Effector memory CD4-positive, alpha-beta T cell (primary cell): ENCODE data around the gene VPS39.

Experiments used
- DNase-seq, 3 donors: peaks; one replicate each; pipeline ENCODE4 v3.0.0-alpha.2; 2020
- H3K27ac ChIP-seq: 2 replicates; pipeline ENCODE4 v1.7.0; 2013; ENCODE audit warnings: mild to moderate bottlenecking, low read length, moderate library complexity; ENCODE audit not compliant: insufficient read depth, poor library complexity, severe bottlenecking
- H3K27me3 ChIP-seq: replicated peaks from 2 replicates; pipeline ENCODE4 v1.7.0; 2013; ENCODE audit warnings: mild to moderate bottlenecking, low read length; ENCODE audit not compliant: insufficient read depth, control insufficient read depth, poor library complexity, severe bottlenecking
- H3K36me3 ChIP-seq: 2 replicates; pipeline ENCODE4 v1.7.0; 2013; ENCODE audit warnings: mild to moderate bottlenecking, low read length, moderate library complexity; ENCODE audit not compliant: control insufficient read depth, insufficient read depth
- H3K4me1 ChIP-seq: 2 replicates; pipeline ENCODE4 v1.7.0; 2013; ENCODE audit warnings: low read length, mild to moderate bottlenecking; ENCODE audit not compliant: control insufficient read depth, insufficient read depth, poor library complexity, severe bottlenecking
- H3K4me3 ChIP-seq: 2 replicates; pipeline ENCODE4 v1.7.0; 2013; ENCODE audit warnings: low read length, low read depth, mild to moderate bottlenecking; ENCODE audit not compliant: insufficient read depth, poor library complexity, severe bottlenecking
- H3K9me3 ChIP-seq: 2 replicates; pipeline ENCODE4 v1.7.0; 2013; ENCODE audit warnings: mild to moderate bottlenecking, low read length, moderate library complexity; ENCODE audit not compliant: control insufficient read depth

Gene VPS39

DNA sequence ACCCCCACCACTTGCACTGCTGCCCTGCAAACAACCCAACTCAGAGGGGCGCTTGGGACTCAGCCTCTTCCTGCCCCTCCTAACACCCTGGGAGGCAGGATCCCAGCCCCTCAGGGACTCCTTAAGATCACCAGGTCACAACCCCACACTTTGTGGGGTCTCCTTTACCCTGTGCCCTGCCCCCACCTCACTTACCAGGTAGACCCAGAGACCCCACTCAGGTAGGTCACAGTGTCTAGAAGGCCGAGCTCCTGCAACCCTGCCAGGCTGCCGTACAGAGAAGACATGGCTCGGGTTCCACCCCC is 60.7 kb downstream of the VPS39 start:
- H3K9me3 ChIP-seq: no peaks in the 10 kb centered on the region
- no peak overlapping the region for H3K27ac ChIP-seq
- H3K4me1 ChIP-seq: no peaks in the 10 kb centered on the region
- no peaks in the 10 kb centered on the region for H3K27me3 ChIP-seq
- no peak for DNase-seq
- no peaks in the 10 kb centered on the region for H3K36me3 ChIP-seq
- H3K4me3 ChIP-seq: no peak overlapping the region

DNA sequence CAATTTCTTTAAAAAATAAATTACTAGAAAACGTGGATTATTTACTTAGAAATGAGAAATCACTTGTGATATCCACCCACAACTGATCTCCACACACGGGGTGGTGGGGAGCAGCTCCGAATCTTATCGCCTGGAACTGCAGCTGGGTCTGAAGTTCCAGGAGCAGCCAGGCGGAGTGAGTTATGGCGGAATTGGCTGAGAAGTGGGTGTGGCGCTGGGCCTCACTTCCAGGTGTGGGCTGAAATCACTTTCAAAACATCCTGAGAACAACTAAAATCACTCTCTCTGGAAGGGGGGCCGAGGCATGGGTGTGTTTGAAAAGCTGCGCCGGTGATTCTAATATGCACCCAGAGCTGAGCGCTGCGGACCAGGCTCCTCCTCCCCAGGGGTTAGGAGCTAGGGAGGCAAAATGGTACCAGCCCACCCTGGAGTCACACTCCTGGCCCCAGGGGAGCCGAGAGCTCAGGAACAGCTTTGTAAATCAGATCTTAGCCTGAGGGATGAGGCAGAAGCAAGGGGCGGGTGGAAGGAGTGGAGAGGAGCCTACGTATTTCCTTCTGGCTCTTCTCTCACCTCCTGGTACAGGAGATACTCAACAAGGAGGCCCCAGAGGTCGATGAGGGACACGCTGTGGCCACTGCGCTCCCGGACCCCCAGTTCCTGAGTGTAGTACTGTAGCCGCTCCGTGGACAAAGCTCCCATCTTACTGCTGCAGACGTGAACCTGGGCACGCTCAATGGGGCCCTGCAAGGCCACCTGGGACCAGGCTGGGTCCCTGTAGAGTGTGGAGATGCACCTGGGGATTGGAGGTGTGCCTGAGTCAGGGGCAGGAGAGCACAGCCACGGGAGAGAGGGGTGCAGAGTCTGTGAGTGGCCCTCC is 61.3 kb downstream of the VPS39 start:
- Histone ChIP-seq H3K27me3 (no peaks in the 10 kb centered on the region), H3K4me3 (no peak overlapping the region), H3K9me3 (no peaks in the 10 kb centered on the region), H3K36me3 (no peaks in the 10 kb centered on the region), H3K4me1 (no peaks in the 10 kb centered on the region), H3K27ac (no peak overlapping the region)
- no peak for DNase-seq

DNA sequence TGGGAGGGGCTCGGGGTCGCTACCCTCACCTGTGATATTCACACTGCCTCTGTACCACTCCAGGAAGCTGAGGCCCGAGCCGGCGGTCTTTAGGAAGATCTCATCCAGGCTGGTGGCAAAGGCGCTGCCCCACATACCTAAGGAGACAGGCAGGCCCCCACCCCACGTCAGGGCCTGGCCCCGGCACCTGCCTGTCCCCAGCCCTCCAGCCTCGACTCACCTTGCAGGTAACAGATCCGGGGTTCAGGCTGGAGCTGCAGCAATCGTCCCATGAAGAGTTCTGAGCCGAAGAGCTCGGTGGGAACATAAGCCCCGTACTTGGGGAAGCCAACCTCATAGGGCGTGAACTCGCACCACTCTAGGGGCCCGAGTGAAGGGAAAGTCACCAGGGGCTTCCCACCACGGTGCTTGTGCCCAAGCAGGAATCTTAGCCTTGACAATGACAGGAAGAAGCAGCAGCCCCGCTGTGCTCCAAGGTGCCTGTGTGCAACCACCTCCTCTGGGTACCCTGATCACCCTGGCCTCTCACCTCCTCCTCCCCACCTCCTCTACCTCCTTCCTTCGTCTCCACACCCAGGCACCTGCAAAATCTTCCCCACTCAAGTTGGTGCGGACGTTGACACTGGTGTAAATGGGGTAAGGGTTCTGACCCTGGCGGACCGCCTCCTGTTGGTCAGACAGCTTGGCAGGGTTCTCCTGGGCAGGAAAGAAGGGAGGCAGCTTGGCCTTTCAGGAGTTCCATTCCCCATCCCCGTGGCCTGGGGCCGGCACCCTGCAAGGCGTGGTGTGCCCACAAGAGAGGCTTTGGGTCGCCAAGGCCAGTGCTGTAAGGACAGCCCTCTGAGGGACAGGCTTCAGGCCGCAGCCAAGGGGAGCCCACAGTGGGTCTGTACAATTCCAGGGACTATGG is 62.3 kb downstream of the VPS39 start:
- Histone ChIP-seq H3K4me1 (no peaks in the 10 kb centered on the region), H3K27ac (no peak overlapping the region), H3K27me3 (no peaks in the 10 kb centered on the region), H3K9me3 (no peaks in the 10 kb centered on the region), H3K36me3 (no peaks in the 10 kb centered on the region), H3K4me3 (no peak overlapping the region)
- no peak for DNase-seq

DNA sequence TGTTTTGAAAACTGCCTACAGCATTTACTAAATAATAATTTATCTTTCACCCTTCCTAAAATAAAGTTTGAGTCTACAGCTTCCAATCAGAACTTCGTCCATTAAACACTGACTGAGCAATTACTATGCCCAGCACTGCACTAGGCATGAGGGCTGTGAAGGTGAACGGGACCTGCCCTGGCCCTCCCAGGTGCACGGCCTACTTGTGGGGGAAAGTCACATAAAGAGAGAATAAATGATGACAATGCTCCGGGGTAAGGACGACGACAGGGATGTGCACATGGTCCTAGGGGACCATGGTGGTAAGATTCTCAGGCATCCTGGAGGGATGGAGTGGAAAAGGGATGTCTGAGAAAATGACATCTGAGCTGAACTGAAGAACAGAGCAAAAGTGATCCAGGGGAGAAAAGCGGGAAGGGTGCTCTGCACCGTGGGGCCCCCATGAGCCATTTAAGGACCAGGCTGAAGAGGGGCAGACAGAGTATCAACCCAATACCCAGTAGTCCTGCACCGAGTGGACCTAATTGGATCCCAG is 63.2 kb downstream of the VPS39 start:
- no peak for DNase-seq
- Histone ChIP-seq H3K36me3 (no peaks in the 10 kb centered on the region), H3K4me1 (no peaks in the 10 kb centered on the region), H3K4me3 (no peak overlapping the region), H3K9me3 (no peaks in the 10 kb centered on the region), H3K27me3 (no peaks in the 10 kb centered on the region), H3K27ac (no peak overlapping the region)

DNA sequence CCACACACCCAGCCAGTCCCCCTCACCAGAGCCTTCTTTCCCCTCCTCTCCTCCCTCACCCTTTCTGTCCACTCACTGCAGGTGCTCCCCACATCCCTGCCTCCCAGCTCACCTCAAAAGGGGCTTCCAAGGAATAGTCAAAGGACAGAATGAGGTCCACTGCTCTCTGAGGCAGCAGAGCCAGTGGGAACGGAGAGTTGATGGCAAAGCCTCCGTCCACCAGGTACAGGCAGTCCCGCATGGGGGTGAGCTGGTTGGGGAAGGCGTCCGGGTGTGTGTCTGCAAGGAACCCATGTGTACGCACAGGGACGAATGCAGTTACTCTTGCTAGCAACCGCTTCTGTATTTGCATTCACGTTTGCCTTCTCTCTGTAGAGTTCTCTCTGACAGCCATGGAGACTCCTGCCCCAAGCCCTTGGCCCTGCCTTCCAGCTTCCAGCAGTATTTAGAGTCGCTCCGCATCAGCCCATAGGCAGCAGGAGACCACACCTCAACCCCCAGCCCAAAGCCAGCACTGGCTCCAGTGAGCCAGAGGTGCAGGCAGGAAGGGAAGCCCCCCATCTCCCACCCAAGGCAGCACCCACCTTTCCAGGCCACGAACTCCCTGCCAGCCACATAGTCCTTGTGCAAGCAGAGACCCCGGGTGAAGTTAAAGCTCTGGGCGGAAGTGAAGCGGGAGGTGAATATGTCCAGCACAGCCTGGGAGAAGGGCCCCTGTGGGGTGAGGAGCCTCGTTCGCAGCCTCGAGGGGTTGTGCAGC is 64.1 kb downstream of the VPS39 start:
- no peak for DNase-seq
- Histone ChIP-seq H3K27me3 (no peaks in the 10 kb centered on the region), H3K9me3 (no peaks in the 10 kb centered on the region), H3K36me3 (no peaks in the 10 kb centered on the region), H3K4me1 (no peaks in the 10 kb centered on the region), H3K27ac (no peak overlapping the region), H3K4me3 (no peak overlapping the region)

DNA sequence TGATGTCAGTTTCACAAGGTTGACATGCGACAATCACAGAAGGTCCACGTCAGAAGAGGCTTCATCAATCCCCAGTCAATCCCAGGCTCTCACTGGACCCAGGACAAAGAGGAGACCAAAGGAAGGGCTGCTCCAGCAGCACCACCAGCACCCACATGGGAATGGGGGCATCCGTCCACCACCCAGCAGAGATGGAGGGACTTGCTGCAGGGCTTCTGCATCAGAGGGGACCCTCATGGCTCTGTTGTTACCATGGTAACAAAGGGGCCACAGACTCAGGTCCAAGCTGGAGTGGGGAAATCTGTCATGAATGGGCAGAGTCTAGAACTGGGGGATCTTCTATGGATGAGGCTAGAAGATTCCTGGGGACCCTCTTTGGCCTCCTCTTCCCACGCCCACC is 64.7 kb downstream of the VPS39 start:
- Histone ChIP-seq H3K4me3 (no peak overlapping the region), H3K4me1 (no peaks in the 10 kb centered on the region), H3K27ac (no peak overlapping the region), H3K36me3 (no peaks in the 10 kb centered on the region), H3K9me3 (no peaks in the 10 kb centered on the region), H3K27me3 (no peaks in the 10 kb centered on the region)
- DNase-seq: no peak

DNA sequence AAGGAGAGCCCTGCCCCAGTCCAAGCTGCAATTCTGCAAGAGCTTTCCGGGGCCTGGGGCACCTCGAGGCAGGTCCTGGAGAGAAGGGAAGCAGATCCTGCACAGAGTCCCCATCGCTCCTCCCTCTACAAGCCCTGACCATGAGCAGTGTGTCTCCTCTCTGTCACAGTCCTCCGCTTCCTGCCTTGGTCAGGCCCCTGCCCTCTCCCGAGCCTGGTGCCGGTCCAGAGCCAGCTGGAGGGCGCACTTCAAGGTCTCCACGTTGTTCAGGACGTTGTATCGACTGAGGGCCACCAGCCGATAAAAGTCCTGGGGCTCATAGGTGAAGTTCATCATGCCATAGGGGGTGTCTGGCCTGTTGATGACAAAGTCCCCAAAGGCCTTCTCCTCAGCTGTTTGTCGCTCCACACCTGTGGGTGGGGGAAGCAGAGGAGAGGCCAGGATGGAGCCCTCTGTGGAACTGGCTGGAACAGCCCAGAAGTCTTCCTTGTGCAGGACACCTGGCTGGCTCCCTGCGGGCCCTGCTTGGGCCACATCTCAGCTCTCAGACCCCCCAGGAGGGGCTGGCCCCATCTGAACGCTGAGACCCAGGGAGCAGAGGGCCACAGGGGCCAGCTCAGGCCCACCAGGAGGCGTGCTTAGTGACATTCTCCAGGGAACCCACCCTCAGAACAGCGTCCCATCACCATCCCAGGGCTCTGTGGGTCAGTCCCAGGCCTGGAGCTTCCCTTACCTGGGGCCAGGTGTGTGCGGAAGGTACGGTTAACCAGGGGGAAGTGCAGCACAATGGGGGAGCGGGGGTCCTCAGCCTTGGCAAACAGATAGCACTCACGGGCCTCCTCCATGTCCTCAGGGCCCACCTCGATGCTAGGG is 66.1 kb downstream of the VPS39 start:
- no peaks in the 10 kb centered on the region for H3K9me3 ChIP-seq
- no peak overlapping the region for H3K27ac ChIP-seq
- no peak overlapping the region for H3K4me3 ChIP-seq
- no peaks in the 10 kb centered on the region for H3K4me1 ChIP-seq
- no peak for DNase-seq
- no peaks in the 10 kb centered on the region for H3K27me3 ChIP-seq
- no peaks in the 10 kb centered on the region for H3K36me3 ChIP-seq

DNA sequence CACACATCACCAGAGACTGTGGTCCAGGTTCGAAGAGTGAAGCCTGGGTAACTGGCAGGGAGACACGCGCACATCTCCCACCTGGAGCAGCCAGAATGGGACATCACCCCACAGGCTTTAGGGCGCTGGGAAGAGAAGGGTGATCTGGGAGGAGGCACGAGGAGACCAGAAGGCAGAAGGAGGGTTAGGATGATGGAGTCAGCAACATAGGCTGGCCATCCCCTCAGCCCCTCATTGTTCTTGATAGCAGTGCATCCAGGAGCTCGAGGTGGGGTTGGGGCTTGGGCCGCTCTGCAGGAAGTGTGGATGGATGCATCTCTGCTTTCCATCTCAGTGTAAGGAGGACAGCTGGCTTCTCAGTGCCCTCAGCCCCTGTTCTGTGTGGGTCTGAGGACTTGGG is 66.9 kb downstream of the VPS39 start:
- H3K4me1 ChIP-seq: no peaks in the 10 kb centered on the region
- no peaks in the 10 kb centered on the region for H3K36me3 ChIP-seq
- H3K27me3 ChIP-seq: no peaks in the 10 kb centered on the region
- no peak overlapping the region for H3K27ac ChIP-seq
- no peak overlapping the region for H3K4me3 ChIP-seq
- DNase-seq: no peak
- H3K9me3 ChIP-seq: no peaks in the 10 kb centered on the region

DNA sequence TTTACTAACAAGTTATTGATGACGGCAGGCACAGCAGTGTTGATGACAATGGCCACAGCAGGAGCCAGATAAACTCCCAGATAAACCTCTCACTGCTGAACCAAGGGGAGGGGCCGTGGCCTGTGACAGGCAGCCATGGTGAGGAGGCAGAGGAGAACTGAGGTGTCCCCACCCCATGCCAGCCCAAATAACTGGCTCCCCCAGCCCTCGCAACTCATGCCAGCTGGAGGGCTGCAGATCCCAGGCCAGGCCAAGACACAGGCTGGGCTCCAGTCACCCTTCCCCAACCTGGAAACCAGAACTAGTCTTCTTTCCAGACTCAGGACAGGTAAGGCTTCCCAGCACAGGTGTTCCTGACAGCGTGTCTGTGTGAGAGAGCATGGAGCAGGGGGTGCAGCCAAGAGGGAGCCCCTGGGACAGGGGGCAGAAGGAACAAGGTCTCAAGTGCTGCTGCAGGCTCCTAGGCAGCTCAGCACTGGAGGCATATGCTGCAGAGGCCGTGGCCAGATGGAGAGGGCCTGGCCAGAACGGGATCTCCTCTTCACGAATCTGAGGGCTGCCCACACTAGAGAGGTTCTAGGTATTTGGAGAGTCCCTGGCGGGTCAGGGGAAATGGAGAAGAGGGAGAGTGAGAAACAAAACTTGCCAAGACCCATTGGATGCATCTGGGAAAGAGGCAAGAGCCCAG is 67.6 kb downstream of the VPS39 start:
- Histone ChIP-seq H3K27me3 (no peaks in the 10 kb centered on the region), H3K4me1 (no peaks in the 10 kb centered on the region)
- no peak for DNase-seq

More for the DNA sequence above, 67.6 kb downstream of the VPS39 start:
- Histone ChIP-seq H3K4me3 (no peak overlapping the region), H3K9me3 (no peaks in the 10 kb centered on the region), H3K36me3 (no peaks in the 10 kb centered on the region), H3K27ac (no peak overlapping the region)
